ENCODE data around the gene CDC42SE2. TPM values are rescaled to one million over a fixed set of nuclear protein-coding genes. Genes with fewer than 3 reads are reported as not detected.

CDC42SE2 gene
- total RNA-seq, 4 donors from 2014 or later: 30.0 to 48.3 (median 39.4) TPM

DNA sequence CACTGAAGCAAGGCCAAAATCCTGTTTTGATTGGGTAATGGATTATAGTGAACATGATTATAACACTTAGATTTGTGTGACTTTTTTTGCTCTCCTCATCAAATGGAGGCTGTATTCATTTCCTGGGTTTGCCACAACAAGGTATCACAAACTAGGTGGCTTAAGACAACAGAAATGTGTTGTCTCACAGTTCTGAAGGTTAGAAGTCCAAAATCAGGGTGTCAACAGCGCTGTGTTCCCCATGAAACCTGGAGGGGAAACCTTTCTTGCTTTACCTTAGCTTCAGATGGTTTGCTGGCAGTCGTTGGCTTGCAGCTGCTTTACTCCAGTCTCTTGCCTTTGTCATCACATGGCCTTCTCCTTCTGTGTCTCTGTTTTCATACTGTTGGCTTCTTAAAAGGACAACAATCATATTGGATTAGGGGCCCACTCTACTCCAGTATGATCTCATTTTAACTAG is 32.4 kb downstream of the CDC42SE2 start:
- TF ChIP-seq, protein P1, sequence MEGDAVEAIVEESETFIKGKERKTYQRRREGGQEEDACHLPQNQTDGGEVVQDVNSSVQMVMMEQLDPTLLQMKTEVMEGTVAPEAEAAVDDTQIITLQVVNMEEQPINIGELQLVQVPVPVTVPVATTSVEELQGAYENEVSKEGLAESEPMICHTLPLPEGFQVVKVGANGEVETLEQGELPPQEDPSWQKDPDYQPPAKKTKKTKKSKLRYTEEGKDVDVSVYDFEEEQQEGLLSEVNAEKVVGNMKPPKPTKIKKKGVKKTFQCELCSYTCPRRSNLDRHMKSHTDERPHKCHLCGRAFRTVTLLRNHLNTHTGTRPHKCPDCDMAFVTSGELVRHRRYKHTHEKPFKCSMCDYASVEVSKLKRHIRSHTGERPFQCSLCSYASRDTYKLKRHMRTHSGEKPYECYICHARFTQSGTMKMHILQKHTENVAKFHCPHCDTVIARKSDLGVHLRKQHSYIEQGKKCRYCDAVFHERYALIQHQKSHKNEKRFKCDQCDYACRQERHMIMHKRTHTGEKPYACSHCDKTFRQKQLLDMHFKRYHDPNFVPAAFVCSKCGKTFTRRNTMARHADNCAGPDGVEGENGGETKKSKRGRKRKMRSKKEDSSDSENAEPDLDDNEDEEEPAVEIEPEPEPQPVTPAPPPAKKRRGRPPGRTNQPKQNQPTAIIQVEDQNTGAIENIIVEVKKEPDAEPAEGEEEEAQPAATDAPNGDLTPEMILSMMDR (IDR thresholded peaks at IDR 0.05; ENCODE audit: low read depth): no peak

DNA sequence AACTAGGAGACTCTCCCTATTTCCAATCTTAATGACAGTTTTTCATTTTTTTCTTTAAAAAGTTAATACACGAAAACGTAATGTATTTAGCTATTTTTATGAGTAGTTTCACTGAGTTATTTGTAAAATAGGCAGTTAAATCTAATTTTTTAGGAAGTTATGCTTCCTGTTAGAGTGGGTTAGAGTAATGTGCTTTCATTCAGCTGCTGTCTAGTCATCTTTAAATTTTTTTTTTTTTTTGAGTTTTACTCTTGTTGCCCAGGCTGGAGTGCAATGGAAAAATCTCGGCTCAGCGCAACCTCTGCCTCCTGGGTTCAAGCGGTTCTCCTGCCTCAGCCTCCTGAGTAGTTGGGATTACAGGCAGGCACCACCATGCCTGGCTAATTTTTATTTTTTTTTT is 34.0 kb downstream of the CDC42SE2 start:
- TF ChIP-seq, protein P1 (IDR thresholded peaks at IDR 0.05; ENCODE audit: low read depth): no peak

DNA sequence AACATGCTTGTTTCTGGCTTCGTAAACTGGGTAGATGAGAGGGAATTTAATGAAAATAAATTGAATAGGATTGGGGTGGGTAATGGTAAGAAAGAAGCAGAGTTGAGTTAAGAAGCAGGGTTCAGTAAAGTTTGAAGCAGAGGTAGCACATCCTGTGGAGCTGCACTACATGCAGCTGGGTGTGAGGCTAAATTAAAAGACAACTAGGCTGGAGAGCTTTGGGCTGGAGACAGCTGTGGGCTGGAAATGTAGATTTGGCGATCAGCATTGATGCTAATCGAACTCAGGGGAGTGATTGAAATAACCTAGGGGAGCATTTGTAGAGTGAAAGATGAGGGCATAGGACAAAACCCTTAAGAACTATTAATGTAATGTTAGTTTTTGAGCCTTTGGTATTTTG is 35.6 kb downstream of the CDC42SE2 start:
- TF ChIP-seq, protein P1 (IDR thresholded peaks at IDR 0.05; ENCODE audit: low read depth): no peak

DNA sequence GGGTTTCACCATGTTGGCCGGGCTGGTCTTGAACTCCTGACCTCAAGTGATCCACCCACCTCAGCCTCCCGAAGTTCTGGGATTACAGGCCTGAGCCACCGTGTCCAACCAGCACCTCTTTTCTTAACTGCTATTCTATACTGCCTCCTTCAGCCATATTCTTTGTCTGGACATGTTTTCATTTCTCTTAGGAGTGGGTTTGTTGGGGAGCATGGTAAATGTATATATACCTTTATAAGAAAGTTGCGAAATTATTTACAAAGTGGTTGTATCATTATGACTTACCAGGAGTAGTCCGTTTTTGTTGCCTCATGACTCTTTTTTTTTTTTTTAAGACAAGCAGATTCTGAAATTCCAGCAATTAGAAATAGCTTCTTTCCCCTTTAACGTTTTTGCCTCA is 38.7 kb downstream of the CDC42SE2 start:
- TF ChIP-seq, protein P1 (IDR thresholded peaks at IDR 0.05; ENCODE audit: low read depth): no peak

DNA sequence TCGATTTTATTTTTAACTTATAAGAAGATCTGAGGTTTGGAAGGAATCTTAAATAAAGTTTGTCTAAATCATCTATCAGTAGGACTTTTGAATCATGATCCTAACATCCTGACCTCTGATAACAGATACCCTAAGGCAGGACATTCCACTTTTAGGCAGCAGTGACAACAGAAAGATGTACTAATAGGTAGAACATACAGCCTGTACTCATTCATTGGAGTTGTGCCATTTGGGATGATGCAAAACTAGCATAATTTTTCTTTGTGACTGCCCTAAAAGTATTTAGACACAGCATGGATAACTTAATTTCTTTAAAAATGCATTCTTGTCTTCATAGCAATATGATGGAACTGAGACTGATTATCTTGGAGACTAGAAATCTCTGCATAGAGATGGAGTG is 39.7 kb downstream of the CDC42SE2 start:
- TF ChIP-seq, protein P1 (IDR thresholded peaks at IDR 0.05; ENCODE audit: low read depth): no peak

DNA sequence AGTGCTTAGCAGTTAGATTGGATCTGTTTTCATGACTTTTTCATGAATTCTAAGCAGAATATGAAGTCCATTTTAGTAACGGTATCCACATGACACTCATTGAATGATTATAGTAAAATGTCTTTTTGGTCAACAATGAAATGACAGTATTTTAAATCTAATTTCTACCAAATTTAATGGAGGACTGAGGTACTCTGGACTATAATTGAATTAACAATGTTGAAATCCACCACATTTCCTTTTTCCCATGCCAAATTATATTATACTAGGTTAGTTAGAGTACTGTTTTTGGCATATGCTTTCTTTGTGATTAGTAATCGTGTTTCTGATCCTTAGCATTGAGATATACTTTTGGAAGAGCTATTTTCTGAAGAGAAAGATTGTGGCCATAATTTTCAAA is 40.6 kb downstream of the CDC42SE2 start:
- TF ChIP-seq, protein P1 (IDR thresholded peaks at IDR 0.05; ENCODE audit: low read depth): no peak

DNA sequence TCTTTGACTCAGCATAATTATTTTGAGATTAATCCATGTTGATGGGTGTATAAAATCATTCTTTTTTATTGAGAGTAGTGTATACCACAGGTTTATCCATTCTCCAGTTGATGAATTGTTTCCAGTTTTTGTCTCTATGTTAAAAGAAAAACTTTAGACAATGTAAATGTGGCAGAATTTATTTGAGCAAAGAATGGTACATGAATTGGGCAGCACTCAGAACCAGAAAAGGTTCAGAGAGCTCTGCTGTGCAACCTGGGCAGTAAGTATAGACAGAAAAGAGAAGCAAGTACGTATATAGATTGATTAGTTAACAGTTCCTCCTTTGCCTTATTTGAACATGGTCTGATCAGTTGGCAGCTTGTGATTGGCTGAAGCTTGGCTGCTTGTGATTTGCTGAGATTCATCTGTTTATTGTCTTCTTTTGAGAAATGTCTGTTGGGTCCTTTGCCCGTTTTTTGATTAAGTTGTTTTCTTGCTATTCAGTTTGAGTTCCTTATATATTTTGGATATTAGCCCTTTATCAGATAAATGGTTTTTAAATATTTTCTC is 41.4 kb downstream of the CDC42SE2 start:
- TF ChIP-seq, protein P1 (IDR thresholded peaks at IDR 0.05; ENCODE audit: low read depth): no peak
